GM21423 (cell line): Measurements from ENCODE around the gene PACS1.
"Not testable (repeated sequence)": the region's sequence is repeated elsewhere in the genome, so short reads cannot be mapped to it uniquely, and the experiment has no call there.

Experiments
- ATAC-seq: cut with Tn5 transposase; IDR thresholded peaks from one replicate; pipeline ENCODE4 v1.9.1; 2021; ENCODE audit warnings: mild to moderate bottlenecking, moderate library complexity; ENCODE audit not compliant: unreplicated experiment

PACS1 gene

GRCh38 chr11:66072518-66072917, 2.4 kb downstream of the PACS1 start:
- ATAC-seq, result no peak

- no peak for ATAC-seq
Measured at GRCh38 chr11:66073669-66074068, 3.6 kb downstream of the PACS1 start.

GRCh38 chr11:66075273-66075672, 5.2 kb downstream of the PACS1 start:
- no peak for ATAC-seq

GRCh38 chr11:66076561-66076960, 6.5 kb downstream of the PACS1 start:
- ATAC-seq, result no peak

- ATAC-seq, result no peak
Measured at GRCh38 chr11:66077927-66078326, 7.9 kb downstream of the PACS1 start.

- not testable (repeated sequence) for ATAC-seq
Measured at GRCh38 chr11:66078949-66079348, 8.9 kb downstream of the PACS1 start.

- ATAC-seq, result no peak
Measured at GRCh38 chr11:66080055-66080817, 10.2 kb downstream of the PACS1 start.

GRCh38 chr11:66081505-66081904, 11.4 kb downstream of the PACS1 start:
- ATAC-seq, result peak; percentile 70

- ATAC-seq, result no peak
Measured at GRCh38 chr11:66082946-66083698, 13.1 kb downstream of the PACS1 start.

- ATAC-seq, result no peak
Measured at GRCh38 chr11:66083767-66084166, 13.7 kb downstream of the PACS1 start.

- ATAC-seq, result no peak
Measured at GRCh38 chr11:66084821-66085475, 14.9 kb downstream of the PACS1 start.

- no peak for ATAC-seq
Measured at GRCh38 chr11:66087148-66087908, 17.3 kb downstream of the PACS1 start.

- ATAC-seq, result no peak
Measured at GRCh38 chr11:66089067-66089466, 19.0 kb downstream of the PACS1 start.

- ATAC-seq, result no peak
Measured at GRCh38 chr11:66090288-66090687, 20.2 kb downstream of the PACS1 start.

GRCh38 chr11:66092125-66092524, 22.1 kb downstream of the PACS1 start:
- ATAC-seq, result not testable (repeated sequence)

GRCh38 chr11:66099746-66100145, 29.7 kb downstream of the PACS1 start:
- not testable (repeated sequence) for ATAC-seq

- no peak for ATAC-seq
Measured at GRCh38 chr11:66100272-66101065, 30.4 kb downstream of the PACS1 start.

GRCh38 chr11:66101066-66101464, 31.0 kb downstream of the PACS1 start:
- ATAC-seq, result no peak

- no peak for ATAC-seq
Measured at GRCh38 chr11:66104057-66104638, 34.1 kb downstream of the PACS1 start.
